Measurements from ENCODE around the gene FRMD5. TPM values are rescaled to one million over a fixed set of nuclear protein-coding genes. Genes with fewer than 3 reads are reported as not detected.
"Not testable (repeated sequence)": the region's sequence is repeated elsewhere in the genome, so short reads cannot be mapped to it uniquely, and the experiment has no call there.

The FRMD5 gene
- total RNA-seq, 3 donors from 2014 or later (not counting 1 experiment from before 2014, with no cell fraction given) = not detected

GRCh38 chr15:44009038-44009437, 186.0 kb downstream of the FRMD5 start:
- Histone ChIP-seq H3K9me3 (ENCODE audit: control insufficient read depth, insufficient read depth, low read length) (no peaks in the 10 kb centered on the region), H3K4me1 (ENCODE audit: control insufficient read depth, insufficient read depth, low read length) (no peaks in the 10 kb centered on the region), H3K36me3 (ENCODE audit: control insufficient read depth, insufficient read depth, low read length) (no peaks in the 10 kb centered on the region), H3K27ac (ENCODE audit: low read length) (no peak overlapping the region), H3K4me3 (ENCODE audit: low read length) (no peak overlapping the region), H3K27me3 (ENCODE audit: control insufficient read depth, insufficient read depth, low read length) (peaks cover 2% of the 10 kb centered on the region)
- WGBS (ENCODE audit: insufficient coverage) = no CpG with 5 or more reads among the region's 2 CpGs
- H3K27me3 Mint-ChIP-seq (ENCODE audit: low read depth in 2 of 2) = peaks cover 0 to 14% of the 10 kb centered on the region in 2 donors
- no peaks in the 10 kb centered on the region for H3K9me3 Mint-ChIP-seq
- intact Hi-C loops (cut with micrococcal nuclease) = no loop called here
- no peaks in the 10 kb centered on the region for H3K36me3 Mint-ChIP-seq
- TF ChIP-seq CTCF (IDR thresholded peaks at IDR 0.05) = no peak
- no peak overlapping the region for H3K27ac Mint-ChIP-seq
- no peak for ATAC-seq
- H3K4me1 Mint-ChIP-seq = no peaks in the 10 kb centered on the region
- H3K4me3 Mint-ChIP-seq = no peak overlapping the region
- no peak for DNase-seq

GRCh38 chr15:44000248-44000647, 194.8 kb downstream of the FRMD5 start:
- H3K4me3 ChIP-seq (ENCODE audit: low read length); H3K27me3 ChIP-seq (ENCODE audit: control insufficient read depth, insufficient read depth, low read length); H3K9me3 Mint-ChIP-seq; H3K27ac Mint-ChIP-seq; intact Hi-C loops (cut with micrococcal nuclease); H3K4me1 Mint-ChIP-seq; DNase-seq; H3K4me3 Mint-ChIP-seq; ATAC-seq; H3K36me3 ChIP-seq (ENCODE audit: control insufficient read depth, insufficient read depth, low read length); H3K9me3 ChIP-seq (ENCODE audit: control insufficient read depth, insufficient read depth, low read length); H3K27ac ChIP-seq (ENCODE audit: low read length); H3K4me1 ChIP-seq (ENCODE audit: control insufficient read depth, insufficient read depth, low read length); H3K36me3 Mint-ChIP-seq: not testable (repeated sequence)
- peaks cover 4 to 25% of the 10 kb centered on the region in 2 donors for H3K27me3 Mint-ChIP-seq (ENCODE audit: low read depth in 2 of 2)
- WGBS (ENCODE audit: insufficient coverage) = 25% methylated on average over 6 of the region's 6 CpGs

DNA sequence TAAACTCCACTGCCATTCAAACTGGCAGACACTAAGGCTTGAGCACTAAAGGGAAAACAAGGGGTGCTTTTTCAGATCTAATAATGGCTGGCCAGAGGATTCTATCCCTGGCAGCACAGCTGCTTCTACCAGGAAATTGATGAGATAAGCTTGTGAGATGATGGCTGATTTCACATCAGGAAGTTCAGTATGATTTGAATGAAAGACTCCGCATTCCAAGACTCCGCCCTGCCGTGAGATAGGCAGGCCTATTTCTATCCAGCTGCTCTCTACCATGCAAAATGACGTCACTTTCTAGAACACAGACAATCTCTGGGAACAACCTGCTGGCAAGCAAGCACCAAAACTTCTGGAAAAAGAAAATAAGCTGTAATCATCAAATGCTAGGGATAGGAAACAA, 196.5 kb downstream of the FRMD5 start:
- TF ChIP-seq CTCF (IDR thresholded peaks at IDR 0.05) = no peak
- H3K9me3 Mint-ChIP-seq = no peaks in the 10 kb centered on the region
- no peak for DNase-seq
- H3K4me1 Mint-ChIP-seq = no peaks in the 10 kb centered on the region
- Histone ChIP-seq H3K36me3 (ENCODE audit: control insufficient read depth, insufficient read depth, low read length) (no peaks in the 10 kb centered on the region), H3K27me3 (ENCODE audit: control insufficient read depth, insufficient read depth, low read length) (no peaks in the 10 kb centered on the region), H3K4me3 (ENCODE audit: low read length) (no peak overlapping the region), H3K27ac (ENCODE audit: low read length) (no peak overlapping the region), H3K4me1 (ENCODE audit: control insufficient read depth, insufficient read depth, low read length) (no peaks in the 10 kb centered on the region), H3K9me3 (ENCODE audit: control insufficient read depth, insufficient read depth, low read length) (no peaks in the 10 kb centered on the region)
- 91% methylated on average over 4 of the region's 4 CpGs for WGBS (ENCODE audit: insufficient coverage)
- H3K36me3 Mint-ChIP-seq = no peaks in the 10 kb centered on the region
- intact Hi-C loops (cut with micrococcal nuclease) = no loop called here
- peaks cover 4 to 33% of the 10 kb centered on the region in 2 donors for H3K27me3 Mint-ChIP-seq (ENCODE audit: low read depth in 2 of 2)
- no peak overlapping the region for H3K4me3 Mint-ChIP-seq
- ATAC-seq = no peak
- no peak overlapping the region for H3K27ac Mint-ChIP-seq

DNA sequence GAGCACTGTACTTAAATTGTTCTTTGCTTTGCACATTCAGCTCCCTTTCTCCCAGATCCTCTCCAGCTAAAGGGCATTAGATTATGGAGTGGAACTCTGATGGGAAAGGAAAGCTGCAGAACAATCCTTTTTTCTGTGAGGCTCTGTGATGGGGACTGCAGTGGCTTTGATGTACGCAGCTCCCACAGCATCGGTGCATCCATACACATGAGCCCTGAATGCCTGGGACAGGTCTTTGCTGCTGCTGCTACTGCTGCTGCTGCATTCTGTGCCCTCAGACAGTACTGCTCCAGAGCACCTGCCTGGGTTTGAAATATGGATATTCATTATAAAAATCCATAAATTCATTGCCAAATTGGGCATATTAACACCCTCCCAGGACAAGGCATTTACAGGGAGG, 203.9 kb downstream of the FRMD5 start:
- 85% methylated on average over 2 of the region's 2 CpGs for WGBS (ENCODE audit: insufficient coverage)
- no peak for TF ChIP-seq CTCF (IDR thresholded peaks at IDR 0.05)
- Histone ChIP-seq H3K27me3 (ENCODE audit: control insufficient read depth, insufficient read depth, low read length) (no peaks in the 10 kb centered on the region), H3K36me3 (ENCODE audit: control insufficient read depth, insufficient read depth, low read length) (no peaks in the 10 kb centered on the region), H3K4me3 (ENCODE audit: low read length) (no peak overlapping the region), H3K9me3 (ENCODE audit: control insufficient read depth, insufficient read depth, low read length) (no peaks in the 10 kb centered on the region), H3K4me1 (ENCODE audit: control insufficient read depth, insufficient read depth, low read length) (no peaks in the 10 kb centered on the region), H3K27ac (ENCODE audit: low read length) (no peak overlapping the region)
- Mint-ChIP-seq H3K4me3 (no peak overlapping the region), H3K27ac (no peak overlapping the region), H3K4me1 (no peaks in the 10 kb centered on the region), H3K27me3 (ENCODE audit: low read depth in 2 of 2) (peaks cover 2 to 27% of the 10 kb centered on the region in 2 donors), H3K9me3 (no peaks in the 10 kb centered on the region), H3K36me3 (no peaks in the 10 kb centered on the region)
- intact Hi-C loops (cut with micrococcal nuclease) = no loop called here
- ATAC-seq (no peak), DNase-seq (no peak)
